HG02588 (cell line): Measurements from ENCODE around the gene TRIOBP.

Source experiments
- ATAC-seq: cut with Tn5 transposase; IDR thresholded peaks from one replicate; pipeline ENCODE4 v1.9.1; 2021; ENCODE audit warnings: mild to moderate bottlenecking, moderate library complexity; ENCODE audit not compliant: unreplicated experiment

The TRIOBP gene

DNA sequence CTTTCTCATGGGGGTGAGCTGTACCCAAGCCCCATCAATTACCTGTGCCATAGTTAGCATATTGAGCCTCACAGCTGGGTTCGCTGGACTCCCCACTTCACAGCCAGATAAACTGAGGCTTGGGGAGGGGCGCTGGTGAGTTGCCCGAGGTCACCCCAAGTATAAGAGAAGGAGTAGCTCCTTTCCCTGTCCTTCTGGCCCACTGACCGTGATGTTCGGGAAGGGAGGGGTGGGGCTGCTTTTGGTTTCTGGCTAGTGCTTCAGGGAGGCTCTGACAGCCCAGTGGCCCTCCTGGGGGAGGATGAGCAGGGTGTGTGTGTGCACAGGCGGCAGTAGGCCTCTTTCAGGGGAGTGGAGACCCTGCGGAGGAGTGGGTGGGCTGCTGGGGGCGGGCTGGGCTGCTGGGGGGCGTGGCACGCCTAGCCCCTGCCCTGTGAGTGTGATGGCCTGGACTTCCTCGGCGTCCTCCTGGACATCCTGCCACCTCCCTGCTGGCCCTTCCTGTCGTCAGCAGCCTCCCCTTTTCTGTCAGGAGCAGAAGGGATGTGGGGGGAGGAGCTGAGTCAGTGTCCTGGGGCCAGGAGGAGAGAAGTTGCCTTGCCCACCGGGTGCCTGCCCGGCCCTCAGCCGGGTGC, 50.3 kb downstream of the TRIOBP start:
- no peak for ATAC-seq

DNA sequence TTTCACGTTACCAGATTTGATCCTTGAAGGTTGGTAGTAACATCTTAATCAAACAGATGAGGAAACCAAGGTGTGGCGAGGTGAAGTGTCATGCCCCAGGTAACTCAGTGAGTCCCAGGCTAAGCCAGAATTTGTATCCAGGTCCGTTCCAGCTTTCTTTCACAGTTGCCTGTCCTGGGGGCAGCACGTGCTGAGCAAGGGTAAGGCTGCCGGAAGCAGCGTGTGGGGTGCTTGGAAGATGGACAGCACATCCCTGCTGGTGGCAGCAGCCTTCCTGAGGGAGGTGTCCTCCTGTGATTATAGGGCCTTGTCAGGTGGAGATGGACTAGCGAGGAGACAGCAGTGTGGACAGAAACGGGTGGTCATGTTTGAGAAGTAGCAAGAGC, 50.9 kb downstream of the TRIOBP start:
- no peak for ATAC-seq

DNA sequence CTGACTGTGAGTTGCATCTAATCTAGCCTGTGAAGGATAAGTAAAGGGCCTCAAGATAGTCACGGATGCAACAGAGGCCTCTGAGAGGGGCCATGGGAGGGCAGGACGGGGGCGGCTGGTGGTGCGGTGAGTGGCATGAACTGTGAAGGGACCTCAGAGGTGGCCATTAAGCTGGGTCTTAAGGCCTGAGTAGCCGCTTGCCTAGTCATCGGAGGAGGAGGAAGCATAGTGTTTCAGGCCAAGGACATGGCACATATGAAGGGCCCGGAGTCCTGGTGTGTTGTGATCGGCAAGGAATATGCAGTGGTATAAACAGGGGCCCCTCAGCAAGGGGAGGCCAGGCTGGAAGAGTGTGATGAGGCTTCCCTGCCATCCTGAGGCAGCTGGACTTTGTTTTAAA, 51.8 kb downstream of the TRIOBP start:
- no peak for ATAC-seq

DNA sequence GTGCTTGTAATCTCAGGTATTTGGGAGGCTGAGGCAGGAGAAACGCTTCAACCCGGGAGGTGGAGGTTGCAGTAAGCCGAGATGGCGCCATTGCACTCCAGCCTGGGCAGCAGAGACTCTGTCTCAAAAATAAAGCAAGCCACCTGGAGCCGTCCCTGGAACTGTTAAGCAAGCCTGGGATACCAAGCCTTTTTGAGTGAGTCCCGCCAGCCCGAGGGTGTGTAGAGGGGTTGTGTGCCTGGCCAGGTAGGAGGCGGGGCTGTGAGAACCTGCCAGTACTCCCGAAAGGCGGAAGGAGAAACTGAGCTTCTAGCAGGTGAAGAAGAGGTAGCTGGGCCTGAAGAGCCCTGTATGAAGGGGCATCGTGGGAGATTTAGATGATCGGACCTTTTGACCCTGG, 52.4 kb downstream of the TRIOBP start:
- no peak for ATAC-seq

DNA sequence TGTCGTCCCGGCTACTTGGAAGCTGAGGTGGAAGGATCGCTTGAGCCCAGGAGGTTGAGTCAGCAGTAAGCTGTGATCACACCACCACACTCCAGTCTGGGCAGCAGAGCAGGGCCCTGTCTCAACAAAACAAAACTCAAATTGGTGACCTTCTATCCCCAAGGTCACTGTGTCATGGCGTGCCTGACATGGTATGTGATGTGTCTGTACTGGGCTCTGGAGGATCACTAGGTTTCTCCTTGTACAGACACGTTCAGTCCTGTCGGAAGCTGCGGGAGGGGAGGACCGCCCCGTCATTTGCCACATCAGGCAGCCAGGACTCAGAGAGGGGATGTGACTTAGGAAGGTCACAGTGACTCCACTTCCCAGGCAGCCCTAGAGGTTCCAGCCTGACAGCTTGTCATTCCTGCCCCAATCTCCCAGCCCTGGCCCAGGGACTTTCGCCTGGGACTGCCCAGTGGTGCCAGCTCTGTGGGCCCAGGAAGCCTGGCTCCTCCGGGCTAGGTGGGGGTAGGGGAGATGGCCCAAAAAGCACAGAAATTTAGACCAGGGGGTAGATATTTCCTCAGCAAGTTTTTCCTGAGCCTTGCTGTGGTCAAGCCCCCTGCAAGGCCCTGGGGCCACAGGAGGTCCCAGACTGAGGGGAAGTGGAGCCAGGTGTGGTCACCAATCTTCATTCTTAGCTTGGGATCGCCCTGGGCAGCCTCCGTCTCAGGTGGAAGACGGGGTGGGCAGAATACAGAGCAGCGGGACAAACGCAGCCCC, 53.2 kb downstream of the TRIOBP start:
- no peak for ATAC-seq

DNA sequence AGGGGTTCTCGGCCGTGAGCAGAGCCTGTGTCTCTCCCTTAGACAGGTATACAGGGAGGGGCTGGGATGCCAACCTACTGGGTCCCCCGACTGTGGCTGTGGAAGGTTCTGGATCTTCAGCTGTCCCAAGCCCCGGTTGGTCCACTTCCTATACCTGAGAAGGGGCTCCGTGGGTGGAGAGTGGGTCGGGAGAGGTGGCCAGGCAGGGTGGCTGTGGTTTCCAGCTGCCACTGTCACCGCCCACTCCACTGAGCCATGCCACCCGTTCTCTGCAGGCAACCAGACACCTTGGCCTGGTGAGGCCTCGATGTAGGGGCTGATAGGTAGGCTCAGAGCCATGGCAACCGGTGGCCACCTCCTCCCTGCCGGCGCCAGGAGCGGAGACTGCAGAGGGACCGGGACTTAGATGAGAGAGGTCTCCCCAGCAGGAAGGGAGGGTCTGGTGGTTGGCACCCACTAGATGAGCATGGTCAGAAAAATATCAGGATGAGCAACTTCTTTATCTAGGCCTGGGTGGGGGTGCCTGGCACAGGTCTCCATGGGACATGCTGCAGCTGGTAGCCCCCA, 53.8 kb downstream of the TRIOBP start:
- ATAC-seq = no peak

DNA sequence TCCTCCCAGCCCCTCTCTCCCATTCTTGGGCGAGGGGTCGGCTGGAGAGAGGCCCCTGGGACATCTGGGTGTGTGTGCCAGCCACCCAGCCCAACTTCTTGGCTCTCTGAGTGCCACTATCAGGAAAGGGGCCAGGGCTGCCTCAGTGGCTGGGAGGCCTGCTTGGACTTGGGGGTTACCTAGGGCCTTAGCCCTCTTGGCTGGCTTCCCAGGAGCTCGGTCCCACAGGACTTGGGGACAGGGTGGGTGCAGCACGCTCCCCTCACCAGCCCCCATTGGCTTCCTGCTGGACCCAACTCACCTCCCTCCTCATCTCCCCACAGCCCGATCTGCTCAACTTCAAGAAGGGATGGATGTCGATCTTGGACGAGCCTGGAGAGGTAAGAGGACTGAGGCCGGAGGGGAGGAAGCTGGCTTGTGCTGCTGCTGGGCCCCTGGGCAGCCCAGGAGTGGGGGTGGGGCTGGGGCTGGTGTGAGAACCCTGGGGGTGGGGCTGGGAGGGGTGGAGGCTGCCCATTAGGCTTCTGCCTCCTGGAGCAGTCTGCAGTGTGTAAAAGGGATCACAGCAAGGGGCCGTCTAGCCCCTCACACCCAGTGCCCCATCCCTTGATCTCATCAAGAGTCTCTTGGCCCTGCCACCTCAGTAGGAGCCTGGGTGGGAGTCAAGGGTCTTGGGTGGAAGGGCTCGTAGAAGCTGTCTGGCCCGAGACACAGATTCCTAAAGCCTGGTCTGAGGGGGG, 54.8 kb downstream of the TRIOBP start:
- ATAC-seq = no peak

DNA sequence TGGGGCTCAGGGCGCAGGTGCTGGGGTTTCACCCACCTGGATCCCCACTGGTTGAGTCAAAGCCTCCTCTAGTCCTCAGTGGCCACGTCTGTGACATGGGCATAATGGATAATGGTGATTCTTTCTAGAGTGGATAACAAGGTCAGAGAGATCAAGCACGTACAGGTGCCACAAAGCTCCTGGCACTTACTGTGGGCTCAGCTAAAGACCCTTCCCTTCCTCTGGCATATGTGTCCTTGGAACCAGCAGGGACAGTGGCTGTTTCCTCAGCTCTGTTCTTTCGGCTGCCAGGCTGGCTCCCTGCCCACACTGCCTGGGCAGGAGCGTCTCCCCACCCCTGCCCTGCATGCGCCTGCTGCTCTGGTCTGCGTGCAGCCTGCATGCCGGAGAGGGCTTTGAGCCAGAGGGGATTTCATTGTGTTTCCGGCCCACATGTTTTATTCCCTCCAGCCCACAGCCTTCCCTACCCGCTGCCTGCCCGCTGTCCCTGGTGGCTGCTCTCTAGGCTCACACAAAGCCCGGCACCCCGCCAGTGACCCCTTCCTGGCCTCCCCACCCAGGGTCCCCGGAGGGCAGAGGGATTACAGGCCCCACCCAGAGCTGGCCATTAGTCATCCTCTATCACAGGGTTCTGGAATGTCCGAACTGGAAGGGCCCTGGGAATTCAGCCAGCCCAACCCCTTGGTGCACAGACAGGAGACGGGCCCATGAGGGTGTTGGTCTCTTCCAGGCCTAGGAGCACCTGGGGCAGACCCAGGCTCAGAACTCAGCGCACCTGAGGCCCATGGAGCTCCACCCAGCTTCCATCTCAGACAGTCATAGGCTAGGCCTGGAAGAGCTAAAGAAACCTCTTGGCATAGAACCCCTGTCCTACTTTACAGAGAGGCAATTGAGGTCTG, 55.6 kb downstream of the TRIOBP start:
- ATAC-seq = no peak

DNA sequence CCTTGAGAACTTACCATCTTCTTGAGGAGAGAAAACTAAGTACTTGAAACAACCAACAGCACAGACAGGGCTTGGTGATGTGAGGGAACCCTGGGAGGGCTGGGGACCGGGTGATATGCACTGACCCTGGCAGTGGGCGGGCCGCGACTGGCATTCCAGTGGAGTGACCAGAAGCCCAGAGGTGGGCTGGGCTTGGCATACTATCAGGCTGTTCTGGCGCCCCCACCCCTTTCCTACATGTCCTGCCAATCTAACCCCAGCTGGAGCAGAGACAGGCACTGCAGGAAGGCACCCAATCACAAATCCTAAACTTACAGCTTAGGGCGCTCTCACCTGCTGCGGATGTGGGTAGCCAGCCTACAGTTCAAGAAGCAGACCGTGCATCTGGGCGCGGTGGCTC, 56.9 kb downstream of the TRIOBP start:
- no peak for ATAC-seq

DNA sequence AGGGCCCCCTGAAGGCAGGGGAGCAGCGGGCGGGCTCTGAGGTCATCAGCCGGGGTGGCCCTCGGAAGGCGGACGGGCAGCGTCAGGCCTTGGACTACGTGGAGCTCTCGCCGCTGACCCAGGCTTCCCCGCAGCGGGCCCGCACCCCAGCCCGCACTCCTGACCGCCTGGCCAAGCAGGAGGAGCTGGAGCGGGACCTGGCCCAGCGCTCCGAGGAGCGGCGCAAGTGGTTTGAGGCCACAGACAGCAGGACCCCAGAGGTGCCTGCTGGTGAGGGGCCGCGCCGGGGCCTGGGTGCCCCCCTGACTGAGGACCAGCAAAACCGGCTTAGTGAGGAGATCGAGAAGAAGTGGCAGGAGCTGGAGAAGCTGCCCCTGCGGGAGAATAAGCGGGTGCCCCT, 60.8 kb downstream of the TRIOBP start:
- ATAC-seq = no peak

DNA sequence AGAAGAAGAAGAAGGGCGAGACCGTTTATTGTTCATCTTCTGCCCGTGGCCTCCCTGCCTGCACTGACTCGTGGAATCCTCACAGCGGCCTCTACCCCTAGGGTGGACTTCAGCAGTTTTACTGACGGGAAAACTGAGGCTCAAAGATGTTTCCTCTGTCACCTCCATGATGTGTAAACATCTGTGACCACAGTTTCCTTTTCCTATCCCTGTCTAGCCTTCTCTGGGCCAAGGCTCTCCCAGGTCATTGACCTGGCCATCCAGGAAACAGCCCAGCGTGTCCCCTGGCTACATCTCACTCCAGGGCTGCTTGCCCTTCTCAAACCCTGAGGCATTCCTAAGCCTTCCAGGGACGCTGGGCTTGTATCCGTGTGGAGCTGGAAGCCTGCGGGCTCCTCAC, 61.8 kb downstream of the TRIOBP start:
- no peak for ATAC-seq

DNA sequence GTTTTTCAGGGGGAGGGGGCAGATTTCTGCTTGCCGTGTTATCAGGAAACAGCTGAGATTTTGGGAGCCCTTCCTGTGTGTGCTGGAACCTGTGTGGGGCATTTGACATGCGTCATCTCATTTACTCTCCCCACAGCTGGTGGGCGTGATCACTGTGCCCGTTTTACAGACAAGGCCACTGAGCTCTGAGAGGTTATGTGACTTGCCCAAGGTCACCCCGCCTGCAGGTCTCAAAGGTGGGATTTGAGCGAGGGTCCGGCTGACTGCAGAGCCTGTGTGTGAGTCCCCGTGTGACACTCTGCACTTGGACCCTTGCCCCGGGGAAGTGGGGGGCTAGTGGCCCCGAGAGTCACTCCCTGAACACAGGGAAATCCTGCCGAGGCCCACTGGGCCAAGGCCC, 62.4 kb downstream of the TRIOBP start:
- ATAC-seq = no peak

DNA sequence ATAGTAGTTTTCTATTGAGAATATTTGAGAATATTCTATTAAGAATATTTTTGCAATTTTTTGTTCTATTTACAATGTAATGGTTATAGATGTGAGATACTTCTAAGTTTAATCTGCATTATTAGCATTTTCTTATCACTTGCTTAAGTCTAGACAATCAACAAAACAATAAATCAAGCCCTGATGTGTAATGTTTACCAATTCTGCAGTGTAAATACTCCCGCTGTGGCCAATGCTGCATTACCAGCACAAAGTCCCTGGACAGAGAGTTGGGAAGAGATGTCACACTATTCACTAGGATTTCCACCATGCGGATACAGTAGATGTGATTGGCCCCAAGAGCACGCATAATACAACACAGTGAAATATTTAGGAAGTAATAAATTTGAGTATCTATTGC, 63.3 kb downstream of the TRIOBP start:
- no peak for ATAC-seq

DNA sequence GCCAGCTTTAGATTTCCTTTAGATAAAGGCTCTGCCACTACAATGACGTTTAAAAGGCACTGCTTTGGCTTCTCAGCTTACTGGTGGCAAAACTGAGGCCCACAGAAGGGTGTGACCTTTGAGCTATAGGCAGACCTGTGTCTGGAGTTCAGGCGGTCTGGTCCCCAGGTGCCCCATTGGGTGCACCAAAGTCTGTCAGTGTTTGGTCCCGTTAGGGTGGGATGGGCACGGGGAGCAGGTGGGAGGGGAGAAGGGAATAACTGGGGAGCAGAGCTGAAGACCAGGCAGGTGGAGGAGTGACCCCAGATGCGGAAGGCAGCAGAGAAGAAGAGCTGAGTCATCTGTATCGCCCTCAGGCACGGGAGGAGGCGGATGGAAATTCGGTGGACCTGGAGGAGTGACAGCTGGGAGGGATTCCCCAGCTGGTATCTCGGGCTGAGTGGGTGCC, 65.6 kb downstream of the TRIOBP start:
- no peak for ATAC-seq

DNA sequence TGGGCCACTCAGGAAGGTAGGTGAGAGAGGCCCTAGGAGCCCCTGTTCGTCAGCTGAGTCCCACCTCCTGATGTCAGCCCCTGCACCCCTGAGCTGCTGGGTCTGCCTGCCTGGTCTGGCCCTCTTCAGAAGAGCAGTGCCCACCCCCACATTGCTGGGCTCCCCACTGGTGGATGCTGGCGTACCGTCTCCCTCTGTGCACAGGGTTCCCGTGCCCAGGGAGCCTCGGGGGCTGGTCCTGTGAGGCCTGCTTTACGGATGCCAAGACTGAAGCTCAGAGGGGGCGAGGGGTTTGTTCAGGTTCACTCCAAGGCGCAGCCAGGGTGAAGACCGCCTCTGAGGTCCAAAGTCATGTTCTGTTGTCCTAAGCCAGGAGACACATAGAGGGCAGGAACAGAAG, 66.2 kb downstream of the TRIOBP start:
- no peak for ATAC-seq

DNA sequence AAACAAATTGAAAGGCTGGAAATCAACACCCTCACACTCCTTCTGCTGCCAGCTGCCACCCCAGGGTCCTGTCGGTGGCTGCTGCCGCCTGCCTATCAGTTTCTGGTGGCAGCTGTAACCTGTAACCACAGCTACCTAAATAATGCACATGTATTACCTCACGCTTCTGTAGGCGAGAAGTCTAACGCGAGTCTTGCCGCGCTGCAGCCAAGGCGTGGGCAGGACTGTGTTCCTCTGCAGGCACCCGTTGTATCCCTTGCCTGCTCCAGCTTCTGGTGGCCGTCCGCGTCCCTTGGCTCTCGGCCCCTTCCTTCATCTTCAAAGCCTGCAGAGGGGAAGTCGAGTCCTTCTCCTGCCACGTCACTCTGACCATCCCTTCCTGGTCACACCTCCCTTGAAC, 66.8 kb downstream of the TRIOBP start:
- ATAC-seq = no peak

DNA sequence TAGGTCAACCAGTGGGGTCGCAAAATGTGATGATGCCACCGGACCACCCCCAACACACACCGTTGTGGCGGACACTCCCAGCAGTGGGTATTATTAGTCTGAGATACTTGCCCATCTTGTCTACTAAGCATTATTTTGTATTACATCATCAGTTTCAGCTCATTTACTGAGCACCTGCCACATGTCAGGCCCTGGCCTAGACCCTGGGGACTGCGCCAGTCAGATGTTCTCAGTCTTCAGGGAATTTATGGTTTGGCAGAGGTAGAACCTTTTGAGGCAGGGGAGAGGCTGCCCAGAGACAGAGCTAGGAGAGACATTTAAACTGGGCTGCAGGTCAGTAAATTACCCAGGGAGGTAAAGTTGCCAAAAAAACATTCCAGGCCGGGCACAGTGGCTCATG, 67.8 kb downstream of the TRIOBP start:
- ATAC-seq = no peak

DNA sequence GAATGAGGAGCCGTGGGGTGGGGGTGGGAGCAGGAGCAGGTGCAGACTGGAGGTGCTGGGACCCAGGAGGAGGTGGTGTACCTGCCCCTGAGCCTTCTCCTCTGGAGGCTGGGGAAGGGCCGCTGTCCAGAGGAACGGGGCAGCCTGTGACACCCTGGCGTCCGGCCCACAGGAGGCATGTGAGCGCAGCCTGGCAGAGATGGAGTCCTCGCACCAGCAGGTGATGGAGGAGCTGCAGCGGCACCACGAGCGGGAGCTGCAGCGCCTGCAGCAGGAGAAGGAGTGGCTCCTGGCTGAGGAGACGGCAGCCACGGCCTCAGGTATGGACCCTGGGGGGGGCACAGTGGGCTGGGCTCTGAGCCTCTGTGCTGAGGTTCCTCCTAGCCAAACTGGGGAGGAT, 68.7 kb downstream of the TRIOBP start:
- no peak for ATAC-seq

DNA sequence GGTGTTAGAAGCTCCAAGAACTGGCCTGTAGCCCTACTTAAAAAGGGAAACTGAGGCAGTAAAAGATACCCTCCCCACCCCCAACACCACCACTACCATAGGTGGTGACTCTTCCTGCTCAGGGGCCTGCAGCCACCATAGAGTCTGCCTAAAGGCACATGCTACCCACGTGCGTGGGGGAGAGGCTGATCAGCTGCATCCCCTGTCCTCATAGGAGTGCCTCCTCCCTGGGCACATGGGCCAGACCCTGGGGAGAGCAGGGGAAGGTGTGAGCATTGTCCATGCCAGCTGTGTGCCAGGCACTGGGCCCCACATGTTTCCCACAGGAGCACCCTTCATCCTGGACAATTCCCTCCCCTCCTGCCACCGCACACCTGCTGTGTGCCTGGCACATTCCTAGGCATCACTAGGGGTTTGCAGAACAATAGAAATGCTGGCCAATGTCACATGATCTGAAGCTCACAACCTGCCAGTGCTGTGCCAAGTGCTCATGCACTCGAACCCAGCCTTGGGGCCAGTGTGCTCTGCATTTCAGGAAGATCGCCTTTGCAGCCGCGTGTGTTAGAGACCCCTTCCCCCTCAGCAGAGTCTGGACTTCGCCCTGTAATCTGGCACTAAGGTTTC, 69.2 kb downstream of the TRIOBP start:
- no peak for ATAC-seq

DNA sequence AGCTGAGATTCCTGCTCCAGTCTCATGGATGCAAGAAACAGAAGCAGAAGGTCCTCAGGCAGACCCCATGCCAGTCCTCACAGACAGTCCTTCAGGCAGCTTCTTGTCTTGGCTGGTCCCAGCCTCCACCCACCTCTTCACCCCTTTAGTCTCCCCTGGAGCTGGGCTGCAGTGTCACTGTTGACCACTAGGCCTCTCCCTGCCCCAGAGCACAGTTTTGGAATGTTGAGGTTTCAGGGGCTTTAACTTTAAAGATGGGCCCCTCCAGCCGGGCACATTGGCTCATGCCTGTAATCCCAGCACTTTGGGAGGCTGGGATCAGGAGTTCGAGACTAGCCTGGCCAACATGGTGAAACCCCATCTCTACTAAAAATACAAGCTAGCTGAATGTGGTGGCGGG, 71.4 kb downstream of the TRIOBP start:
- ATAC-seq = no peak
